ENCODE results near the gene PCDH10. TPM values are rescaled to one million over a fixed set of nuclear protein-coding genes. Genes with fewer than 3 reads are reported as not detected.

PCDH10 gene
- total and polyA plus RNA-seq, 2 of the 4 experiments (the other 2 are of a cell fraction), result 0.90 to 2.0 TPM

DNA sequence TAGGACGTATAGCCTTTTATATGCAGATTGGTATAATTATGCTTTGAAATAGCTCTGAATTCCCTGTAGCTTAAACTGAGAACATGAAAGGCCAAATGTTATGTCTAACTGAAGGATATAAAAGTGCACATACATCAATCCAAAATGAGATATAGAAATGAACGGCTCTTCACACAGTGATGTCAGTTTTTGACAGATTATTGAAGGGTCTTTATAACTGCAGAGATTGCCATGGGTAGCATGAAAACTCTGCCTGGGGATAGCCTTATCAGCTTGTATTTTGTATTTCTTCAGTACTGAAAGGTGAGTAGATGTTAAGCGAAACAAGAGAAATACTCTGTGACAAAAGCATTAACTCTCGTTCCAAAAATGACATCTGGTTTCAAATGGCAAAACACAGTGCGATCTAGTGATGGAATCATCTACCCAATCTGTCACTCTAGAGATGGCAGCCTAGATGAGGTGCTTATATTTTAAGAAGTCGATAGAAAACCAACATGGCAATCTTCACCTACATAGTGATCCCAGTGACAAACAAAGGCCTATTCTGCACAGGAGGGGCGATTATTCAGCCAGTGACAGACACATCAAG is 59.7 kb downstream of the PCDH10 start:
- no peak overlapping the region for H4K5ac ChIP-seq (ENCODE audit: low read depth, low read length)
- ChIA-PET POLR2A (ENCODE audit: unreplicated experiment) (no interaction called here), CTCF (no interaction called here)
- H3K9me3 ChIP-seq (ENCODE audit: control insufficient read depth, insufficient read depth, low read length), result no peaks in the 10 kb centered on the region
- in situ Hi-C loops (cut with MboI; ENCODE audit: low sequenced_read_pairs), result no loop called here
- no peaks in the 10 kb centered on the region for H3K9me1 ChIP-seq (ENCODE audit: insufficient read depth, low read length)
- no peak overlapping the region for H3K56ac ChIP-seq (ENCODE audit: extremely low read depth, insufficient read depth, low read length)
- H3K4me3 ChIP-seq (ENCODE audit: insufficient read depth, low read depth, low read length), result no peak overlapping the region
- H3K36me3 ChIP-seq (ENCODE audit: control insufficient read depth, insufficient read depth, low read length), result no peaks in the 10 kb centered on the region
- no peak for TF ChIP-seq BHLHE40 (IDR thresholded peaks at IDR 0.05; ENCODE audit: low read depth, low read length)
- no peak for TF ChIP-seq FOS (IDR thresholded peaks at IDR 0.05; ENCODE audit: low read depth, low read length)
- TF ChIP-seq POLR2A (IDR thresholded peaks at IDR 0.05; ENCODE audit: low read depth, low read length), result no peak
- no peak for TF ChIP-seq NFE2L2 (IDR thresholded peaks at IDR 0.05; ENCODE audit: low read depth, low read length)
- TF ChIP-seq RAD21 (IDR thresholded peaks at IDR 0.05; ENCODE audit: low read length), result no peak
- no peak for TF ChIP-seq MXI1 (IDR thresholded peaks at IDR 0.05; ENCODE audit: borderline replicate concordance, low read depth, low read length)
- no peak for TF ChIP-seq SMC3 (IDR thresholded peaks at IDR 0.05; ENCODE audit: low read depth, low read length)
- no peak for TF ChIP-seq CTCF (conservative IDR thresholded peaks at IDR 0.05; ENCODE audit: low read depth, low read length)
- H2BK120ac ChIP-seq (ENCODE audit: low read depth, low read length), result no peak overlapping the region
- H4K91ac ChIP-seq (ENCODE audit: insufficient read depth, low read depth, low read length), result no peak overlapping the region
- intact Hi-C loops (cut with micrococcal nuclease), result no loop called here
- H3K9ac ChIP-seq (ENCODE audit: low read depth, low read length), result no peak overlapping the region
- DNase-seq (no peak), ATAC-seq (ENCODE audit: low read depth) (no peak)
- no peaks in the 10 kb centered on the region for H3K27me3 ChIP-seq (ENCODE audit: control insufficient read depth, insufficient read depth, low read length)
- no peak overlapping the region for H3K14ac ChIP-seq (replicated peaks; ENCODE audit: low read depth, low read length)
- H3K79me1 ChIP-seq (ENCODE audit: low read depth in 1 of 2, low read length in 2 of 2), result no peaks in the 10 kb centered on the region
- H2BK5ac ChIP-seq (ENCODE audit: low read depth, low read length, poor library complexity, severe bottlenecking), result no peak overlapping the region
- H3K4ac ChIP-seq (ENCODE audit: low read depth, low read length), result no peak overlapping the region
- H2AFZ ChIP-seq (replicated peaks; ENCODE audit: low read length, poor library complexity), result no peak overlapping the region
- no peak overlapping the region for H3K4me2 ChIP-seq (ENCODE audit: low read depth, low read length)
- no peak overlapping the region for H3K27ac ChIP-seq (ENCODE audit: insufficient read depth, low read length)
- H2BK15ac ChIP-seq (ENCODE audit: low read depth, low read length), result no peak overlapping the region
- no peak overlapping the region for H2AK9ac ChIP-seq (replicated peaks; ENCODE audit: low read depth, low read length, poor library complexity)
- no CpG with 5 or more reads among the region's 7 CpGs for WGBS, 2 experiments (ENCODE audit: extremely low coverage in 2 of 2, insufficient read length in 1 of 2)
- no TSS peak for BruUV-seq (replicated peaks)
- no peak overlapping the region for H2AK5ac ChIP-seq (ENCODE audit: low read depth, low read length)
- H4K20me1 ChIP-seq (ENCODE audit: insufficient read depth, low read length), result no peaks in the 10 kb centered on the region
- H2BK20ac ChIP-seq (ENCODE audit: low read depth, low read length), result no peak overlapping the region
- H3K23ac ChIP-seq (ENCODE audit: low read depth, low read length), result no peak overlapping the region
- H3K4me1 ChIP-seq (ENCODE audit: control insufficient read depth, insufficient read depth, low read length), result no peaks in the 10 kb centered on the region
- H3K18ac ChIP-seq (ENCODE audit: low read depth, low read length), result no peak overlapping the region
- H4K8ac ChIP-seq (ENCODE audit: low read depth in 2 of 2, low read length in 2 of 2), result no peak overlapping the region
- dilution Hi-C loops (cut with HindIII; ENCODE audit: low sequenced_read_pairs, unreplicated experiment), result no loop called here
